Liver (tissue), 9 donors: ENCODE measurements around the gene CSAD. TPM values are rescaled to one million over a fixed set of nuclear protein-coding genes. Genes with fewer than 3 reads are reported as not detected.

Experiments used
- DNase-seq: peaks from one replicate; pipeline ENCODE4 v3.0.0-alpha.2; 2017; ENCODE audit warnings: low spot score
- H3K27ac ChIP-seq, 2 donors: one replicate each; pipeline ENCODE4 v1.7.0; 2013; ENCODE audit warnings: inconsistent platforms in 2 of 2, low read length in 2 of 2, control low read depth in 1 of 2, low read depth in 1 of 2, mild to moderate bottlenecking in 1 of 2
- H3K27me3 ChIP-seq, 4 donors: one replicate each; pipeline versions ENCODE4 v1.6.1 to v1.7.0; 2013; ENCODE audit warnings: low read length in 3 of 4, inconsistent platforms in 1 of 4, mild to moderate bottlenecking in 1 of 4, moderate library complexity in 1 of 4; ENCODE audit not compliant: control insufficient read depth in 4 of 4, insufficient read depth in 4 of 4
- H3K36me3 ChIP-seq, 4 donors: one replicate each; pipeline versions ENCODE4 v1.6.1 to v1.7.0; 2013; ENCODE audit warnings: low read length in 3 of 4, mild to moderate bottlenecking in 3 of 4, low read depth in 1 of 4, moderate library complexity in 1 of 4; ENCODE audit not compliant: control insufficient read depth in 4 of 4, insufficient read depth in 3 of 4
- H3K4me1 ChIP-seq, 4 donors: one replicate each; pipeline versions ENCODE4 v1.6.1 to v1.7.0; 2013; ENCODE audit warnings: low read length in 3 of 4, mild to moderate bottlenecking in 3 of 4, moderate library complexity in 1 of 4; ENCODE audit not compliant: control insufficient read depth in 4 of 4, insufficient read depth in 4 of 4
- H3K4me3 ChIP-seq, 3 donors: one replicate each; pipeline versions ENCODE4 v1.6.1 to v1.7.0; 2013; ENCODE audit warnings: low read length in 3 of 3, control low read depth in 1 of 3, low read depth in 1 of 3, mild to moderate bottlenecking in 1 of 3
- H3K9ac ChIP-seq, 2 donors: one replicate each; pipeline ENCODE4 v1.7.0; 2013; ENCODE audit warnings: low read length in 2 of 2, mild to moderate bottlenecking in 2 of 2, moderate library complexity in 2 of 2, control low read depth in 1 of 2, low read depth in 1 of 2
- H3K9me3 ChIP-seq, 4 donors: one replicate each; pipeline versions ENCODE4 v1.6.1 to v1.7.0; 2013; ENCODE audit warnings: low read length in 3 of 4; ENCODE audit not compliant: control insufficient read depth in 4 of 4
- EGR1 ChIP-seq, 2 donors: IDR thresholded peaks; 2 replicates each; pipeline ENCODE4 v1.6.1; 2016 to 2018; ENCODE audit warnings: antibody characterized with exemption in 2 of 2, low read depth in 2 of 2
- FOXA1 ChIP-seq: IDR thresholded peaks from 2 replicates; pipeline ENCODE4 v1.6.1; 2016; ENCODE audit warnings: antibody characterized with exemption
- FOXA2 ChIP-seq: IDR thresholded peaks from 2 replicates; pipeline ENCODE4 v1.6.1; 2016; ENCODE audit warnings: antibody characterized with exemption
- GABPA ChIP-seq, 2 donors: IDR thresholded peaks in 1 of 2; conservative IDR thresholded peaks in 1 of 2; 2 replicates each; pipeline ENCODE4 v1.6.1; 2016; ENCODE audit warnings: antibody characterized with exemption in 2 of 2, mild to moderate bottlenecking in 1 of 2, moderate library complexity in 1 of 2
- HNF4A ChIP-seq, 2 donors: conservative IDR thresholded peaks; 2 replicates each; pipeline ENCODE4 v1.6.1; 2016; ENCODE audit warnings: antibody characterized with exemption in 2 of 2, mild to moderate bottlenecking in 2 of 2
- HNF4G ChIP-seq: IDR thresholded peaks from 2 replicates; pipeline ENCODE4 v1.6.1; 2016; ENCODE audit warnings: antibody characterized with exemption
- JUND ChIP-seq, 2 donors: IDR thresholded peaks; 2 replicates each; pipeline ENCODE4 v1.6.1; 2016; ENCODE audit warnings: antibody characterized with exemption in 2 of 2
- NR2F2 ChIP-seq: IDR thresholded peaks from 2 replicates; pipeline ENCODE4 v1.6.1; 2016; ENCODE audit warnings: antibody characterized with exemption
- RAD21 ChIP-seq, 2 donors: IDR thresholded peaks; 2 replicates each; pipeline ENCODE4 v1.6.1; 2016; ENCODE audit warnings: antibody characterized with exemption in 2 of 2, mild to moderate bottlenecking in 2 of 2
- RXRA ChIP-seq, 2 donors: IDR thresholded peaks; 2 replicates each; pipeline ENCODE4 v1.6.1; 2017 to 2018; ENCODE audit warnings: antibody characterized with exemption in 2 of 2, mild to moderate bottlenecking in 1 of 2
- SP1 ChIP-seq: IDR thresholded peaks from 2 replicates; pipeline ENCODE4 v1.6.1; 2018; ENCODE audit warnings: antibody characterized with exemption, mild to moderate bottlenecking
- TAF1 ChIP-seq: conservative IDR thresholded peaks from 2 replicates; pipeline ENCODE4 v1.6.1; 2016; ENCODE audit warnings: antibody characterized with exemption, mild to moderate bottlenecking
- YY1 ChIP-seq: IDR thresholded peaks from 2 replicates; pipeline ENCODE4 v1.6.1; 2016; ENCODE audit warnings: antibody characterized with exemption, mild to moderate bottlenecking
- ZBTB33 ChIP-seq: IDR thresholded peaks from 2 replicates; pipeline ENCODE4 v1.6.1; 2016; ENCODE audit warnings: antibody characterized with exemption
- WGBS: extraction: QIAGEN DNeasy Blood & Tissue Kit; methylation state at CpG from one replicate; pipeline ENCODE4 v1.1.7; 2013; 5-methylcytosine and 5-hydroxymethylcytosine counted together
- polyA plus RNA-seq, 2 donors: library from polyadenylated mRNA; stranded (reverse) in 1 of 2; unstranded in 1 of 2; fragments of 200-250 nt in 1 of 2; fragments of >200 nt in 1 of 2; fragmentation: Nextera tagmentation in 1 of 2; extraction: Ambion mirVana in 1 of 2; gene quantifications; one replicate each; pipeline versions ENCODE4 v1.2.1 to v1.2.3, GENCODE V29; 2013 to 2015
- total RNA-seq, 2 donors: library from RNA; depleted of rRNA; stranded (reverse); fragments of >200 nt; gene quantifications; one replicate each; pipeline ENCODE4 v1.2.3, GENCODE V29; 2014
- TF ChIP-seq, protein P1 (sequence below): IDR thresholded peaks from 2 replicates; pipeline ENCODE4 v1.6.1; 2016; ENCODE audit warnings: antibody characterized with exemption
- TF ChIP-seq, protein P2 (sequence below): fragments of 150-350 bp; IDR thresholded peaks from 2 replicates; pipeline ENCODE4 v1.5.1; 2017; ENCODE audit warnings: improper control_type of control experiment, low read depth, low read length; ENCODE audit not compliant: missing input control
- TF ChIP-seq, protein P3 (sequence below): IDR thresholded peaks from 2 replicates; pipeline ENCODE4 v1.6.1; 2016; ENCODE audit warnings: antibody characterized with exemption, mild to moderate bottlenecking
- TF ChIP-seq, protein P4 (sequence below): IDR thresholded peaks from 2 replicates; pipeline ENCODE4 v1.6.1; 2016; ENCODE audit warnings: antibody characterized with exemption
- donor health status: healthy.
- donor health status: healthy.
- donor health status: healthy.
- donor health status: healthy.
- donor health status: healthy.

CSAD gene
- total and polyA plus RNA-seq, 4 donors: 4.4 to 41.5 (median 35.1) TPM

DNA sequence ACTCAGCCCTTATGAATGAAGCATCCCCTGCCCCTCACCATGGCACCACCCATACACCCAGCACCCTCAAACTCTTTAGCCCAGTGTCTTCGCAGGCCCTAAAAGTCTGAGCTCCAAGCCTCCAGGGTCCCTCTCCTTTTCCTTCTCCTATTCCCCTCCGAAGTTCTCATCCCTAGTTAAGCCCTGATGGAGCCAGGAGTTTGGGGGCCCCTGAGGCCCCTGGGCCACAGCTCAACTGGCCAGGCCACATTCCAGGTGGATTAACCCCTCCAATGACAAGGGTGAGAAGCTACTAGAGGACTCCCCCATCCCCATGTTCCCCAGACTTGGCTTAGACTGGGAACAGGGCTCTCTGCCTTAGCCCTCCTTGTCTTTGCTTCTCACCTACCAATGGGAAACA, 48.7 kb upstream of the CSAD start:
- TF ChIP-seq, protein P1, sequence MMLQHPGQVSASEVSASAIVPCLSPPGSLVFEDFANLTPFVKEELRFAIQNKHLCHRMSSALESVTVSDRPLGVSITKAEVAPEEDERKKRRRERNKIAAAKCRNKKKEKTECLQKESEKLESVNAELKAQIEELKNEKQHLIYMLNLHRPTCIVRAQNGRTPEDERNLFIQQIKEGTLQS: no peak
- no peak for TF ChIP-seq HNF4A (conservative IDR thresholded peaks at IDR 0.05)
- no peak for TF ChIP-seq SP1
- no peak for TF ChIP-seq JUND (IDR thresholded peaks at IDR 0.05)
- TF ChIP-seq, protein P2, sequence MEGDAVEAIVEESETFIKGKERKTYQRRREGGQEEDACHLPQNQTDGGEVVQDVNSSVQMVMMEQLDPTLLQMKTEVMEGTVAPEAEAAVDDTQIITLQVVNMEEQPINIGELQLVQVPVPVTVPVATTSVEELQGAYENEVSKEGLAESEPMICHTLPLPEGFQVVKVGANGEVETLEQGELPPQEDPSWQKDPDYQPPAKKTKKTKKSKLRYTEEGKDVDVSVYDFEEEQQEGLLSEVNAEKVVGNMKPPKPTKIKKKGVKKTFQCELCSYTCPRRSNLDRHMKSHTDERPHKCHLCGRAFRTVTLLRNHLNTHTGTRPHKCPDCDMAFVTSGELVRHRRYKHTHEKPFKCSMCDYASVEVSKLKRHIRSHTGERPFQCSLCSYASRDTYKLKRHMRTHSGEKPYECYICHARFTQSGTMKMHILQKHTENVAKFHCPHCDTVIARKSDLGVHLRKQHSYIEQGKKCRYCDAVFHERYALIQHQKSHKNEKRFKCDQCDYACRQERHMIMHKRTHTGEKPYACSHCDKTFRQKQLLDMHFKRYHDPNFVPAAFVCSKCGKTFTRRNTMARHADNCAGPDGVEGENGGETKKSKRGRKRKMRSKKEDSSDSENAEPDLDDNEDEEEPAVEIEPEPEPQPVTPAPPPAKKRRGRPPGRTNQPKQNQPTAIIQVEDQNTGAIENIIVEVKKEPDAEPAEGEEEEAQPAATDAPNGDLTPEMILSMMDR: no peak
- TF ChIP-seq NR2F2: no peak
- TF ChIP-seq GABPA (IDR thresholded peaks at IDR 0.05 in 1 of 2, conservative IDR thresholded peaks at IDR 0.05 in 1 of 2): no peak
- TF ChIP-seq ZBTB33: no peak
- TF ChIP-seq, protein P3, sequence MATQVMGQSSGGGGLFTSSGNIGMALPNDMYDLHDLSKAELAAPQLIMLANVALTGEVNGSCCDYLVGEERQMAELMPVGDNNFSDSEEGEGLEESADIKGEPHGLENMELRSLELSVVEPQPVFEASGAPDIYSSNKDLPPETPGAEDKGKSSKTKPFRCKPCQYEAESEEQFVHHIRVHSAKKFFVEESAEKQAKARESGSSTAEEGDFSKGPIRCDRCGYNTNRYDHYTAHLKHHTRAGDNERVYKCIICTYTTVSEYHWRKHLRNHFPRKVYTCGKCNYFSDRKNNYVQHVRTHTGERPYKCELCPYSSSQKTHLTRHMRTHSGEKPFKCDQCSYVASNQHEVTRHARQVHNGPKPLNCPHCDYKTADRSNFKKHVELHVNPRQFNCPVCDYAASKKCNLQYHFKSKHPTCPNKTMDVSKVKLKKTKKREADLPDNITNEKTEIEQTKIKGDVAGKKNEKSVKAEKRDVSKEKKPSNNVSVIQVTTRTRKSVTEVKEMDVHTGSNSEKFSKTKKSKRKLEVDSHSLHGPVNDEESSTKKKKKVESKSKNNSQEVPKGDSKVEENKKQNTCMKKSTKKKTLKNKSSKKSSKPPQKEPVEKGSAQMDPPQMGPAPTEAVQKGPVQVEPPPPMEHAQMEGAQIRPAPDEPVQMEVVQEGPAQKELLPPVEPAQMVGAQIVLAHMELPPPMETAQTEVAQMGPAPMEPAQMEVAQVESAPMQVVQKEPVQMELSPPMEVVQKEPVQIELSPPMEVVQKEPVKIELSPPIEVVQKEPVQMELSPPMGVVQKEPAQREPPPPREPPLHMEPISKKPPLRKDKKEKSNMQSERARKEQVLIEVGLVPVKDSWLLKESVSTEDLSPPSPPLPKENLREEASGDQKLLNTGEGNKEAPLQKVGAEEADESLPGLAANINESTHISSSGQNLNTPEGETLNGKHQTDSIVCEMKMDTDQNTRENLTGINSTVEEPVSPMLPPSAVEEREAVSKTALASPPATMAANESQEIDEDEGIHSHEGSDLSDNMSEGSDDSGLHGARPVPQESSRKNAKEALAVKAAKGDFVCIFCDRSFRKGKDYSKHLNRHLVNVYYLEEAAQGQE: no peak
- no peak for TF ChIP-seq HNF4G
- TF ChIP-seq, protein P4, sequence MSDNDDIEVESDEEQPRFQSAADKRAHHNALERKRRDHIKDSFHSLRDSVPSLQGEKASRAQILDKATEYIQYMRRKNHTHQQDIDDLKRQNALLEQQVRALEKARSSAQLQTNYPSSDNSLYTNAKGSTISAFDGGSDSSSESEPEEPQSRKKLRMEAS: no peak
- TF ChIP-seq FOXA1: no peak
- no peak for TF ChIP-seq EGR1 (IDR thresholded peaks at IDR 0.05; ENCODE audit: low read depth in 2 of 2)
- no peak for TF ChIP-seq RAD21 (IDR thresholded peaks at IDR 0.05)
- TF ChIP-seq FOXA2: no peak
- TF ChIP-seq YY1: no peak
- TF ChIP-seq RXRA (IDR thresholded peaks at IDR 0.05): no peak
- WGBS: 91% methylated on average over 2 of the region's 2 CpGs
- H3K9ac ChIP-seq: no peak overlapping the region
- no peak overlapping the region for H3K4me3 ChIP-seq
- peaks cover 0 to 7% (median 0%) of the 10 kb centered on the region in 4 donors for H3K27me3 ChIP-seq
- H3K9me3 ChIP-seq: no peaks in the 10 kb centered on the region
- peaks cover 0 to 4% (median 2%) of the 10 kb centered on the region in 4 donors for H3K4me1 ChIP-seq
- DNase-seq: no peak
- no peaks in the 10 kb centered on the region for H3K36me3 ChIP-seq
- H3K27ac ChIP-seq: no peak overlapping the region

- Histone ChIP-seq H3K4me3 (no peak overlapping the region), H3K27ac (no peak overlapping the region), H3K4me1 (peaks cover 0 to 6% (median 2%) of the 10 kb centered on the region in 4 donors), H3K36me3 (no peaks in the 10 kb centered on the region), H3K27me3 (no peaks in the 10 kb centered on the region), H3K9ac (no peak overlapping the region), H3K9me3 (no peaks in the 10 kb centered on the region)
- DNase-seq: no peak
- 88% methylated on average over 1 of the region's 1 CpG for WGBS
- TF ChIP-seq FOXA2: no peak
- no peak for TF ChIP-seq EGR1 (IDR thresholded peaks at IDR 0.05; ENCODE audit: low read depth in 2 of 2)
- TF ChIP-seq, protein P3: no peak
- TF ChIP-seq YY1: no peak
- TF ChIP-seq, protein P1: no peak
- TF ChIP-seq GABPA (IDR thresholded peaks at IDR 0.05 in 1 of 2, conservative IDR thresholded peaks at IDR 0.05 in 1 of 2): no peak
- no peak for TF ChIP-seq HNF4G
- no peak for TF ChIP-seq JUND (IDR thresholded peaks at IDR 0.05)
- TF ChIP-seq ZBTB33: no peak
- no peak for TF ChIP-seq TAF1
- no peak for TF ChIP-seq SP1
Measured at GRCh38 chr12:53227836-53228235, 47.1 kb upstream of the CSAD start.
